Upper lobe of left lung (tissue), 4 donors: ENCODE results near the gene GJD4.

Source experiments
- CTCF ChIP-seq, 6 experiments: fragments of 450-650 bp in 4 of 6; fragments of 200-600 bp in 2 of 6; sonication (generic) in 2 of 6; IDR thresholded peaks; one replicate each; pipeline ENCODE4 v1.5.1; 2016 to 2019; ENCODE audit warnings: antibody characterized with exemption in 6 of 6
- EP300 ChIP-seq, 4 donors: sonication (generic); formaldehyde crosslinking; IDR thresholded peaks; one replicate each; pipeline ENCODE4 v1.5.1; 2017; ENCODE audit warnings: antibody characterized with exemption in 4 of 4, control low read depth in 2 of 4
- POLR2A ChIP-seq, 4 donors: fragments of 450-650 bp; IDR thresholded peaks; one replicate each; pipeline ENCODE4 v1.5.1; 2016 to 2017; ENCODE audit warnings: antibody characterized with exemption in 4 of 4, mild to moderate bottlenecking in 2 of 4
- POLR2AphosphoS5 ChIP-seq, 2 donors: sonication (generic); formaldehyde crosslinking; IDR thresholded peaks; one replicate each; pipeline ENCODE4 v1.5.1; 2017; ENCODE audit warnings: antibody characterized with exemption in 2 of 2

GRCh38 chr10:35579726-35580422 is 25.3 kb upstream of the GJD4 start:
- TF ChIP-seq CTCF (IDR thresholded peaks at IDR 0.05): no peak
- no peak for TF ChIP-seq POLR2A (IDR thresholded peaks at IDR 0.05)
- no peak for TF ChIP-seq POLR2AphosphoS5 (IDR thresholded peaks at IDR 0.05)
- no peak for TF ChIP-seq EP300 (IDR thresholded peaks at IDR 0.05)
